HAP-1 (cell line): ENCODE results near the gene FBXO31.
A peak's percentile ranks its signal among the peaks of the same experiment; 100 is the strongest.
"Not testable (repeated sequence)": the region's sequence is repeated elsewhere in the genome, so short reads cannot be mapped to it uniquely, and the experiment has no call there.

Experiments
- DNase-seq, 2 experiments: peaks; one replicate each; pipeline ENCODE4 v3.0.0-alpha.2; 2016 to 2020; ENCODE audit warnings: low spot score in 2 of 2
- H3K27me3 ChIP-seq: fragments of 250-450 bp; sonication (Bioruptor Pico); 2 replicates; pipeline ENCODE4 v1.5.1; 2020; ENCODE audit warnings: low read depth, mild to moderate bottlenecking, moderate library complexity
- H3K36me3 ChIP-seq: fragments of 250-450 bp; sonication (Bioruptor Pico); replicated peaks from 2 replicates; pipeline ENCODE4 v1.5.1; 2020; ENCODE audit warnings: mild to moderate bottlenecking
- H3K4me1 ChIP-seq: fragments of 250-450 bp; sonication (Bioruptor Pico); 2 replicates; pipeline ENCODE4 v1.5.1; 2020; ENCODE audit warnings: mild to moderate bottlenecking
- H3K4me3 ChIP-seq: fragments of 250-450 bp; sonication (Bioruptor Pico); 2 replicates; pipeline ENCODE4 v1.5.1; 2020; ENCODE audit warnings: mild to moderate bottlenecking, moderate library complexity
- H3K9me3 ChIP-seq: fragments of 250-450 bp; sonication (Bioruptor Pico); 2 replicates; pipeline ENCODE4 v1.5.1; 2020; ENCODE audit warnings: mild to moderate bottlenecking, moderate library complexity
- in situ Hi-C: fragments of 300-500 bp; cut with MboI; formaldehyde crosslinking; loops from 3 replicates; pipeline ENCODE4 v1.14.3; 2020; ENCODE audit warnings: low sequenced_read_pairs, inconsistent platforms, mixed read lengths

The FBXO31 gene

GRCh38 chr16:87404764-87405625 lies 21.4 kb upstream of the FBXO31 start:
- Histone ChIP-seq H3K27me3 (no peaks in the 10 kb centered on the region), H3K4me3 (no peak overlapping the region), H3K9me3 (no peaks in the 10 kb centered on the region), H3K4me1 (no peaks in the 10 kb centered on the region), H3K36me3 (peaks cover 49% of the 10 kb centered on the region)
- in situ Hi-C loops, result no loop called here
- DNase-seq, result no peak

- Histone ChIP-seq H3K36me3 (peaks cover 17% of the 10 kb centered on the region), H3K27me3 (no peaks in the 10 kb centered on the region), H3K4me1 (peaks cover 24% of the 10 kb centered on the region), H3K9me3 (no peaks in the 10 kb centered on the region), H3K4me3 (no peak overlapping the region)
- peak; percentile 59 to 68 for DNase-seq
- in situ Hi-C loops, result loop anchor here (25.0 kb wide), 1 partner anchor 467 kb away; the partner anchor contains the start of gene SLC7A5
Observed at GRCh38 chr16:87395181-87395842, 11.7 kb upstream of the FBXO31 start.

- H3K4me3 ChIP-seq, result peak overlapping the region; percentile 52
- no peak for DNase-seq
- in situ Hi-C loops, result loop anchor here (25.0 kb wide), 1 partner anchor 469 kb away; the partner anchor contains the start of gene SLC7A5
- peaks cover 3% of the 10 kb centered on the region for H3K36me3 ChIP-seq
- no peaks in the 10 kb centered on the region for H3K27me3 ChIP-seq
- peaks cover 32% of the 10 kb centered on the region for H3K4me1 ChIP-seq
- no peaks in the 10 kb centered on the region for H3K9me3 ChIP-seq
Observed at GRCh38 chr16:87393680-87394055, 10.1 kb upstream of the FBXO31 start.

- Histone ChIP-seq H3K9me3 (no peaks in the 10 kb centered on the region), H3K27me3 (no peaks in the 10 kb centered on the region), H3K4me3 (peak overlapping the region; percentile 52), H3K4me1 (peaks cover 35% of the 10 kb centered on the region), H3K36me3 (no peaks in the 10 kb centered on the region)
- peak; percentile 19 to 55 for DNase-seq
- in situ Hi-C loops, result loop anchor here (25.0 kb wide), 1 partner anchor 469 kb away; the partner anchor contains the start of gene SLC7A5
Observed at GRCh38 chr16:87392821-87393679, 9.5 kb upstream of the FBXO31 start.

- no peaks in the 10 kb centered on the region for H3K27me3 ChIP-seq
- H3K4me3 ChIP-seq, result peak within 1 kb of the TSS; percentile 52
- H3K36me3 ChIP-seq, result no peaks in the 10 kb centered on the region
- peak; percentile 89 to 96 for DNase-seq
- in situ Hi-C loops, result loop anchor here (25.0 kb wide), 1 partner anchor 470 kb away; the partner anchor contains the start of gene SLC7A5
- peaks cover 42% of the 10 kb centered on the region for H3K4me1 ChIP-seq
- H3K9me3 ChIP-seq, result no peaks in the 10 kb centered on the region
Observed at GRCh38 chr16:87391950-87392820, 8.6 kb upstream of the FBXO31 start, which contains the start of gene MAP1LC3B. MAP1LC3B (plus strand) TSS chr16:87392336; CDS start chr16:87392428, 92 bp downstream.

- Histone ChIP-seq H3K4me3 (peak overlapping the region; percentile 43), H3K36me3 (no peaks in the 10 kb centered on the region), H3K27me3 (no peaks in the 10 kb centered on the region), H3K9me3 (no peaks in the 10 kb centered on the region), H3K4me1 (peaks cover 50% of the 10 kb centered on the region)
- in situ Hi-C loops, result loop anchor here (25.0 kb wide), 1 partner anchor 471 kb away; the partner anchor contains the start of gene SLC7A5
- DNase-seq, result peak in 1 of 2 experiments; percentile 63
Observed at GRCh38 chr16:87391324-87391949, 7.9 kb upstream of the FBXO31 start.

GRCh38 chr16:87390641-87391323 lies 7.2 kb upstream of the FBXO31 start:
- Histone ChIP-seq H3K4me3 (peak overlapping the region; percentile 43; the same call in 1 of the 2 replicates), H3K27me3 (no peaks in the 10 kb centered on the region), H3K36me3 (no peaks in the 10 kb centered on the region), H3K4me1 (peaks cover 50% of the 10 kb centered on the region), H3K9me3 (no peaks in the 10 kb centered on the region)
- peak; percentile 64 to 66 for DNase-seq
- in situ Hi-C loops, result loop anchor here (25.0 kb wide), 1 partner anchor 472 kb away; the partner anchor contains the start of gene SLC7A5

GRCh38 chr16:87389914-87390313 lies 6.3 kb upstream of the FBXO31 start:
- H3K4me1 ChIP-seq, result peaks cover 48% of the 10 kb centered on the region
- not testable (repeated sequence) for H3K4me3 ChIP-seq, DNase-seq, H3K36me3 ChIP-seq, H3K27me3 ChIP-seq, H3K9me3 ChIP-seq
- in situ Hi-C loops, result loop anchor here (25.0 kb wide), 1 partner anchor 472 kb away; the partner anchor contains the start of gene SLC7A5

- peaks cover 46% of the 10 kb centered on the region for H3K4me1 ChIP-seq
- no peaks in the 10 kb centered on the region for H3K27me3 ChIP-seq
- in situ Hi-C loops, result loop anchor here (25.0 kb wide), 1 partner anchor 473 kb away; the partner anchor contains the start of gene SLC7A5
- no peak overlapping the region for H3K4me3 ChIP-seq
- DNase-seq, result no peak
- H3K36me3 ChIP-seq, result no peaks in the 10 kb centered on the region
- no peaks in the 10 kb centered on the region for H3K9me3 ChIP-seq
Observed at GRCh38 chr16:87389245-87389644, 5.7 kb upstream of the FBXO31 start.

GRCh38 chr16:87388818-87389134 lies 5.2 kb upstream of the FBXO31 start:
- DNase-seq, result no peak
- Histone ChIP-seq H3K9me3 (no peaks in the 10 kb centered on the region), H3K36me3 (no peaks in the 10 kb centered on the region), H3K4me3 (no peak overlapping the region), H3K27me3 (no peaks in the 10 kb centered on the region), H3K4me1 (peaks cover 41% of the 10 kb centered on the region)
- in situ Hi-C loops, result loop anchor here (25.0 kb wide), 1 partner anchor 474 kb away; the partner anchor contains the start of gene SLC7A5

GRCh38 chr16:87387942-87388817 lies 4.6 kb upstream of the FBXO31 start:
- no peak overlapping the region for H3K4me3 ChIP-seq
- H3K36me3 ChIP-seq, result no peaks in the 10 kb centered on the region
- H3K27me3 ChIP-seq, result no peaks in the 10 kb centered on the region
- peaks cover 36% of the 10 kb centered on the region for H3K4me1 ChIP-seq
- peak; percentile 94 to 99 for DNase-seq
- in situ Hi-C loops, result loop anchor here (25.0 kb wide), 1 partner anchor 474 kb away; the partner anchor contains the start of gene SLC7A5
- no peaks in the 10 kb centered on the region for H3K9me3 ChIP-seq
